ENCODE data around the gene OASL.

The OASL gene

DNA sequence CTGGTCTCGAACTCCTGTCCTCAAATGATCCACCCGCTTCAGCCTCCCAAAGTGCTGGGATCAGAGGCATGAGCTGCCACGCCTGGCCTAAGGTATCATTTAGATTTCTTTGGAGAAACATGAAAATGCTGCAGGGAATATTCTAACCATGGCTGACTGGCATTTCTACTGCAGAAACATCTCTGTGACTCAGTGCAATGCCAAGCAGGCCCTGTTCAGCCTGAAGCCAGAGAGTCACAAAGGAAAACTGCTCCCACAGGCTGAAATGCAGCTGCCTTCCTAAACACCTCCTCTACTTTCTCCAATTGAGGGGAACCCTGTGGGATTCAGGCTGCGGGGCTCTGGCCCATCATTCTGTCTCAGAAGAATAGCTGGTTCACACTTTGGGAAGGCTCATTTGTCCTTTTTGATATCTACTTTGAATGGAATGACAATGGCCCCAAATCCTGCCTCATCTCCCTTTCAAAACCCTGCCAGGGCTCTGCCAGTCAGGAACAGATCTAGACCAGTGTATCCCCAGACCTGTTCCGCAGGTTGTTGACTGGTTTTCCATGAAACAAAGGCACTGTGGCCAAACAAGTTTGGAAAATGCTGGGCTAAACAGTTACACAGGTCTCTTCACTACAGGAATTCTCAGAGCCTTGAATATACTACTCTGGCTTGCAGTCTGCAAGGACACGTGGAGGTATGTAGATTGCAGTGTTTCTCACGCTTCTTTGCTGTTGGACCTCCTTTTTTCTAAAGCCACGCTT is 30.5 kb downstream of the OASL start:
- Mint-ChIP-seq H3K4me1 (peaks cover 19% of the 10 kb centered on the region), H3K4me3 (no peak overlapping the region), H3K27ac (peak overlapping the region in 1 of 2 donors; percentile 67), H3K27me3 (no peaks in the 10 kb centered on the region), H3K9me3 (no peaks in the 10 kb centered on the region)
- no peak for DNase-seq
- ATAC-seq, result no peak

GRCh38 chr12:121005346-121005815 is 33.7 kb downstream of the OASL start:
- DNase-seq, result peak; percentile 62 to 66
- Mint-ChIP-seq H3K27me3 (no peaks in the 10 kb centered on the region), H3K27ac (peak overlapping the region in 1 of 2 donors; percentile 92)

GRCh38 chr12:121004253-121004815 is 34.7 kb downstream of the OASL start:
- no peaks in the 10 kb centered on the region for H3K27me3 Mint-ChIP-seq
- no peak overlapping the region for H3K4me3 Mint-ChIP-seq
- no peaks in the 10 kb centered on the region for H3K9me3 Mint-ChIP-seq
- ATAC-seq, result no peak
- H3K27ac Mint-ChIP-seq, result peak overlapping the region in 1 of 2 donors; percentile 39
- no peak for DNase-seq
- H3K4me1 Mint-ChIP-seq, result peaks cover 14% of the 10 kb centered on the region

More at GRCh38 chr12:121005346-121005815, 33.7 kb downstream of the OASL start:
- H3K4me1 Mint-ChIP-seq, result peaks cover 14% of the 10 kb centered on the region
- peak; percentile 73 for ATAC-seq
- H3K9me3 Mint-ChIP-seq, result no peaks in the 10 kb centered on the region
- no peak overlapping the region for H3K4me3 Mint-ChIP-seq

DNA sequence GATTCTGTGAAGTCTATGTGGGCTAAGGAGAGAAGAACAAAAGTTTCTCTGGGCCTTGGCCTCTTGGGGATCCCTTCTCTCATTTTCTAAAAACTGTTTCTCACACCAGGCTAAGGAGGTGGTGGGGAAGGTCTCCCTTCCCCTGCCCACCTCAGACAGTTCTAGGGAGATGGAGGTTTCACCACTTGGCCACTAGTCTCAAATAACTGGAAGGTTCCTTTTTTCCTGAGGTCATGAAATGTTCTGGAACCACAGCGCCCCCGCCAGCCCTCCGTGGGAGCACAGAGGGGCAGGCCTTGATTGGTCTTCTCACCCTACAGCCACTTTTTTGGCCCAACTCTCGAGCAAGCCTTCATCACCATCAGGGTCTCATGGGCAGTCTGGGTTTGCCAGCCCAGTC is 35.4 kb downstream of the OASL start:
- no peak overlapping the region for H3K27ac Mint-ChIP-seq
- ATAC-seq, result no peak

GRCh38 chr12:121001841-121002483 is 37.1 kb downstream of the OASL start:
- DNase-seq (no peak), ATAC-seq (no peak)
- H3K4me1 Mint-ChIP-seq, result peaks cover 14% of the 10 kb centered on the region
- H3K4me3 Mint-ChIP-seq, result no peak overlapping the region
- no peaks in the 10 kb centered on the region for H3K27me3 Mint-ChIP-seq
- no peaks in the 10 kb centered on the region for H3K9me3 Mint-ChIP-seq
- peak overlapping the region; percentile 91 to 92 for H3K27ac Mint-ChIP-seq

More for the DNA sequence above, 35.4 kb downstream of the OASL start:
- Mint-ChIP-seq H3K4me3 (no peak overlapping the region), H3K4me1 (peaks cover 14% of the 10 kb centered on the region), H3K27me3 (no peaks in the 10 kb centered on the region), H3K9me3 (no peaks in the 10 kb centered on the region)
- no peak for DNase-seq

GRCh38 chr12:121001060-121001459 is 38.0 kb downstream of the OASL start:
- ATAC-seq, result peak; percentile 6
- DNase-seq, result no peak
- Mint-ChIP-seq H3K4me1 (peaks cover 14% of the 10 kb centered on the region), H3K27ac (no peak overlapping the region), H3K4me3 (no peak overlapping the region), H3K27me3 (no peaks in the 10 kb centered on the region), H3K9me3 (no peaks in the 10 kb centered on the region)

- Mint-ChIP-seq H3K4me3 (no peak overlapping the region), H3K27me3 (peaks cover 3% of the 10 kb centered on the region), H3K9me3 (peaks cover 0 to 2% of the 10 kb centered on the region in 2 donors), H3K4me1 (peaks cover 12% of the 10 kb centered on the region), H3K27ac (peak overlapping the region in 1 of 2 donors; percentile 59)
- DNase-seq (no peak), ATAC-seq (no peak)
Observed at GRCh38 chr12:121000530-121000929, 38.5 kb downstream of the OASL start.

DNA sequence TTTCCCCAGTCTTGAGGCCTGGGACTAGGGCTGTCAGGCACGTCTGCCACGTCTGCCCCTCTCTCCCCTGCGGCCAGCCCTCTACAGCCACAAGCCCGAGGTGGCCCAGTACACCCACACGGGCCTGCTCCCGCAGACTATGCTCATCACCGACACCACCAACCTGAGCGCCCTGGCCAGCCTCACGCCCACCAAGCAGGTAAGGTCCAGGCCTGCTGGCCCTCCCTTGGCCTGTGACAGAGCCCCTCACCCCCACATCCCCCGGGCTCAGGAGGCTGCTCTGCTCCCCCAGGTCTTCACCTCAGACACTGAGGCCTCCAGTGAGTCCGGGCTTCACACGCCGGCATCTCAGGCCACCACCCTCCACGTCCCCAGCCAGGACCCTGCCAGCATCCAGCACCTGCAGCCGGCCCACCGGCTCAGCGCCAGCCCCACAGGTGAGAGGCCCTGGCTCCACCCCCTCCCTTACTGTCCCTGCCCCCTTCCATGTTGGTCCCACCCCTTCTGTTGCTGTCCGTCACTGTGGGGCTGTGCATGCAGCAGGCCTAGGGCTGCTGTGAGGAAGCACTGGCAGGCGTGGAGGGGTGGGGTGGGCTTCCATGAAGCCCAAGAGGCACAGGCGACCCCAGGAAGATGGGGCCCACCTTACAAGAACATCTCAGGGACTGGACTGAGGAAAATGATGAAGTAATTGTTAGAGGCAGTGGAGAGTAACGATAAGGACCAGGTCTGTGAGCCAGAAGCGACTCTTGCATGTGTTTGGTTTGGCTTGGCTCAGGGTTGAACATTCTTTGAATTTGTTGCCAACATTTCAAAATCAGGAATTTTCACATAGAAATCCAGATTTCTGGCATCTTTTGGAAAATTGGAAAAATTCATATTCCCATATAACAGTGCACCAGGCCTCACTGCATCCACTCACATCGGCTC is 39.6 kb downstream of the OASL start:
- DNase-seq (no peak), ATAC-seq (peak; percentile 20)
- Mint-ChIP-seq H3K9me3 (peaks cover 10 to 11% of the 10 kb centered on the region in 2 donors), H3K27ac (no peak overlapping the region), H3K4me3 (no peak overlapping the region), H3K27me3 (peaks cover 14% of the 10 kb centered on the region), H3K4me1 (peaks cover 6% of the 10 kb centered on the region)

DNA sequence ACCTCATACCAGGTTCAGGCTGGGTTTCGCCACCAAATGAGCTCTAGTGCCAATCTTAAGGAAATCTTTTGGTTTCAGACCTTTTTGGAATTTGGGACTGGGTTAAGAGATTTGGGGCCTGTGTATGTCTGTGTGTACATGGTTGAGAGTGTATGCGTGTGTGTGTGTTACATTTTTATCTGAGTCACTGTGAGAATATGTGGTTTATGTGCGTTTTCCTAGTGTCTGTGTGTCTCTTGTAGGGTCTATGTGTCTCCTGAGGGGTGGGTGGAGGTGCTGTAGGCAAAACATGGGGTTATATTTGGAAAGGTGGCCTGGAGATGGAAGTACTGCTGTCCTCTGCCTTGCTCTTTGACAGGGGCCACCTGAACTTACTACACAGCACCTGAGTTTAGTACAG is 40.6 kb downstream of the OASL start:
- Mint-ChIP-seq H3K4me1 (peaks cover 6% of the 10 kb centered on the region), H3K4me3 (no peak overlapping the region), H3K9me3 (peaks cover 10 to 11% of the 10 kb centered on the region in 2 donors), H3K27me3 (peaks cover 16% of the 10 kb centered on the region), H3K27ac (no peak overlapping the region)
- no peak for DNase-seq
- ATAC-seq, result no peak

DNA sequence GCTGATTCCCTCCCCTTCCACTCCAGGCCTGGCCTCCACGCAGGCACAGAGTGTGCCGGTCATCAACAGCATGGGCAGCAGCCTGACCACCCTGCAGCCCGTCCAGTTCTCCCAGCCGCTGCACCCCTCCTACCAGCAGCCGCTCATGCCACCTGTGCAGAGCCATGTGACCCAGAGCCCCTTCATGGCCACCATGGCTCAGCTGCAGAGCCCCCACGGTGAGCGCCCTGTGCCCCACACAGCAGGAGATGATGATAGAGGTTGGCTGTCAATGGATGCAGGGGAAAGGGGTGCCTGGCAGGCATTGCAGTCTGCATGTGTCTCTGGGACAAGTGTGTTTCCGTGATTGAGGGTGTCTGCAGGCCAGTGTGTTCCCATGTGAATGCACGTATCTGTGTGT is 41.6 kb downstream of the OASL start:
- no peak for DNase-seq
- no peak for ATAC-seq
- peaks cover 23% of the 10 kb centered on the region for H3K27me3 Mint-ChIP-seq
- H3K9me3 Mint-ChIP-seq, result peaks cover 10 to 11% of the 10 kb centered on the region in 2 donors
- H3K4me1 Mint-ChIP-seq, result peaks cover 6% of the 10 kb centered on the region
- H3K4me3 Mint-ChIP-seq, result no peak overlapping the region
- H3K27ac Mint-ChIP-seq, result no peak overlapping the region

GRCh38 chr12:120996133-120996746 is 42.8 kb downstream of the OASL start:
- Mint-ChIP-seq H3K27me3 (peaks cover 23% of the 10 kb centered on the region), H3K4me1 (peaks cover 4% of the 10 kb centered on the region), H3K27ac (no peak overlapping the region), H3K4me3 (no peak overlapping the region), H3K9me3 (peaks cover 10 to 11% of the 10 kb centered on the region in 2 donors)
- ATAC-seq (no peak), DNase-seq (no peak)

DNA sequence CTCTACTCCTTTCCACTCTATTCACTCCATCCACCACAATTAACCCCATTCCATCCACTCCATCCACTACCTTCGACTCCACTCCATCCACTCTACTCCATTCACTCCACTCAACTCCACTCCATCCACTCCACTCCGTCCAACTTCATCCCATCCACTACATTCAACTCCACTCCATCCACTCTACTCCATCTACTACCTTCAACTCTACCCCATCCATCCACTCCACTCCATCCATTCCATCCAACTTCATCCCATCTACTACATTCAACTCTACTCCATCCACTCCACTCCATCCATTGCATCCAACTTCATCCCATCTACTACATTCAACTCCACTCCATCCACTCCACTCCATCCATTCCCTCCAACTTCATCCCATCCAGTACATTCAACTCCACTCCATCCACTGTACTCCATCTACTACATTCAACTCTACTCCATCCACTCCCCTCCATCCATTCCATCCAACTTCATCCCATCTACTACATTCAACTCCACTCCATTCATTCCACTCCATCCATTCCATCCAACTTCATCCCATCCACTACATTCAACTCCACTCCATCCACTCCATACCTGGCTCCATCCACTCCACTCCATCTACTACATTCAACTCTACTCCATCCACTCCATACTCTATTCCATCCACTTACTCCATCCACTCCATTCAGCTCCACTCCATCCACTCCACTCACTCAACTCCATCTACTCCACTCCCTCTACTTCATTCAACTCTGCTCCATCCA is 44.3 kb downstream of the OASL start:
- peaks cover 23% of the 10 kb centered on the region for H3K27me3 Mint-ChIP-seq
- no peak for ATAC-seq
- no peak overlapping the region for H3K4me3 Mint-ChIP-seq

DNA sequence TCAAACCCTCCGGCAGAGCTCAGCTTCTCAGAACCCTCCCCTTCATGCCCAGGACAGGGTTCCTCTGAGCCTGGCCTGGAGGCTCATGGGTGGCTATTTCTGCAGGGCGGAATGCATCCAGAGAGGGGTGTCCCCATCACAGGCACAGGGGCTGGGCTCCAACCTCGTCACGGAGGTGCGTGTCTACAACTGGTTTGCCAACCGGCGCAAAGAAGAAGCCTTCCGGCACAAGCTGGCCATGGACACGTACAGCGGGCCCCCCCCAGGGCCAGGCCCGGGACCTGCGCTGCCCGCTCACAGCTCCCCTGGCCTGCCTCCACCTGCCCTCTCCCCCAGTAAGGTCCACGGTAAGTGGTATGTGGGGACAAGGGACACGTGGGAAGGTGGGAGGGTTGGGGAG is 45.0 kb downstream of the OASL start:
- H3K27me3 Mint-ChIP-seq, result peaks cover 23% of the 10 kb centered on the region
- no peak for DNase-seq
- H3K4me3 Mint-ChIP-seq, result no peak overlapping the region
- no peaks in the 10 kb centered on the region for H3K4me1 Mint-ChIP-seq
- no peak overlapping the region for H3K27ac Mint-ChIP-seq
- ATAC-seq, result no peak
- H3K9me3 Mint-ChIP-seq, result peaks cover 10 to 11% of the 10 kb centered on the region in 2 donors

More for the DNA sequence above, 44.3 kb downstream of the OASL start:
- Mint-ChIP-seq H3K27ac (peak overlapping the region in 1 of 2 donors; percentile 2), H3K4me1 (no peaks in the 10 kb centered on the region), H3K9me3 (peaks cover 10 to 11% of the 10 kb centered on the region in 2 donors)
- no peak for DNase-seq

- peaks cover 10 to 11% of the 10 kb centered on the region in 2 donors for H3K9me3 Mint-ChIP-seq
- no peak for DNase-seq
- ATAC-seq, result no peak
- H3K27me3 Mint-ChIP-seq, result peaks cover 23% of the 10 kb centered on the region
- no peaks in the 10 kb centered on the region for H3K4me1 Mint-ChIP-seq
- no peak overlapping the region for H3K4me3 Mint-ChIP-seq
- no peak overlapping the region for H3K27ac Mint-ChIP-seq
Observed at GRCh38 chr12:120993496-120993895, 45.5 kb downstream of the OASL start.

Measured in stimulated activated naive CD8-positive, alpha-beta T cell treated with anti-CD3 and anti-CD28 coated beads, Interleukin-15, amount 100 ng/mL, for 72 hours (primary cell).